Choroid plexus epithelial cell (primary cell): ENCODE measurements around the gene DMRTB1.

Experiments
- DNase-seq: peaks from one replicate; pipeline ENCODE4 v3.0.0-alpha.2; 2010; ENCODE audit warnings: low read depth
- H3K4me3 ChIP-seq: 2 replicates; pipeline ENCODE4 v1.5.1; 2011; ENCODE audit warnings: low read depth, mild to moderate bottlenecking, control low read depth, low read length, moderate library complexity
- CTCF ChIP-seq: conservative IDR thresholded peaks from 2 replicates; pipeline ENCODE4 v1.5.1; 2011; ENCODE audit warnings: low read depth, mild to moderate bottlenecking, control low read depth, inconsistent platforms, low read length, moderate library complexity

The DMRTB1 gene

GRCh38 chr1:53447413-53447812 lies 11.8 kb upstream of the DMRTB1 start:
- no peak for TF ChIP-seq CTCF
- DNase-seq = no peak
- no peak overlapping the region for H3K4me3 ChIP-seq

- DNase-seq = no peak
- no peak overlapping the region for H3K4me3 ChIP-seq
- no peak for TF ChIP-seq CTCF
Observed at GRCh38 chr1:53448241-53448841, 10.9 kb upstream of the DMRTB1 start.

- no peak overlapping the region for H3K4me3 ChIP-seq
- TF ChIP-seq CTCF = no peak
- peak; percentile 87 for DNase-seq
Observed at GRCh38 chr1:53449021-53449420, 10.2 kb upstream of the DMRTB1 start.

- DNase-seq = no peak
- no peak for TF ChIP-seq CTCF
- no peak overlapping the region for H3K4me3 ChIP-seq
Observed at GRCh38 chr1:53449693-53450092, 9.5 kb upstream of the DMRTB1 start.

- peak; percentile 60 for TF ChIP-seq CTCF
- no peak overlapping the region for H3K4me3 ChIP-seq
- no peak for DNase-seq
Observed at GRCh38 chr1:53450225-53450624, 9.0 kb upstream of the DMRTB1 start.

- no peak overlapping the region for H3K4me3 ChIP-seq
- no peak for DNase-seq
- TF ChIP-seq CTCF = no peak
Observed at GRCh38 chr1:53454019-53454418, 5.2 kb upstream of the DMRTB1 start.

- no peak for DNase-seq
- no peak overlapping the region for H3K4me3 ChIP-seq
- no peak for TF ChIP-seq CTCF
Observed at GRCh38 chr1:53455364-53455991, 3.7 kb upstream of the DMRTB1 start.
